Neuronal stem cell (in vitro differentiated cells): Measurements from ENCODE around the gene STMN1.

Experiments
- DNase-seq: peaks from one replicate; pipeline ENCODE4 v3.0.0-alpha.2; 2013; ENCODE audit warnings: low spot score
- H2AFZ ChIP-seq: one replicate; pipeline ENCODE4 v1.6.1; 2013; ENCODE audit warnings: mild to moderate bottlenecking, low read length, inconsistent platforms
- H2AK5ac ChIP-seq: 2 replicates; pipeline ENCODE4 v1.6.1; 2013; ENCODE audit warnings: low read depth, mild to moderate bottlenecking, inconsistent platforms, low read length, moderate library complexity, mixed read lengths
- H2BK120ac ChIP-seq: 2 replicates; pipeline ENCODE4 v1.6.1; 2013; ENCODE audit warnings: low read depth, mild to moderate bottlenecking, inconsistent platforms, low read length, moderate library complexity, mixed read lengths
- H2BK12ac ChIP-seq: one replicate; pipeline ENCODE4 v1.6.1; 2013; ENCODE audit warnings: low read length, inconsistent platforms
- H2BK15ac ChIP-seq: 2 replicates; pipeline ENCODE4 v1.6.1; 2013; ENCODE audit warnings: mild to moderate bottlenecking, low read length, inconsistent platforms, mixed read lengths
- H2BK5ac ChIP-seq: one replicate; pipeline ENCODE4 v1.6.1; 2013; ENCODE audit warnings: inconsistent platforms, mild to moderate bottlenecking, low read length, moderate library complexity
- H3K14ac ChIP-seq: one replicate; pipeline ENCODE4 v1.6.1; 2013; ENCODE audit warnings: low read length, inconsistent platforms
- H3K18ac ChIP-seq: 2 replicates; pipeline ENCODE4 v1.6.1; 2013; ENCODE audit warnings: low read length, inconsistent platforms
- H3K23ac ChIP-seq: 2 replicates; pipeline ENCODE4 v1.6.1; 2013; ENCODE audit warnings: low read depth, mild to moderate bottlenecking, mixed read lengths, low read length, inconsistent platforms; ENCODE audit not compliant: poor library complexity
- H3K27ac ChIP-seq: replicated peaks from 3 replicates; pipeline ENCODE4 v1.5.1; 2013; ENCODE audit warnings: low read length, inconsistent platforms
- H3K27me3 ChIP-seq, 3 experiments: 2 replicates each; pipeline ENCODE4 v1.6.1; 2013; ENCODE audit warnings: low read length in 3 of 3, mild to moderate bottlenecking in 2 of 3, inconsistent platforms in 1 of 3, low read depth in 1 of 3, mixed read lengths in 1 of 3, moderate library complexity in 1 of 3; ENCODE audit not compliant: control insufficient read depth in 3 of 3, insufficient read depth in 3 of 3
- H3K36me3 ChIP-seq, 2 donors: replicated peaks in 1 of 2; 2 replicates each; pipeline ENCODE4 v1.6.1; 2013; ENCODE audit warnings: low read length in 2 of 2; ENCODE audit not compliant: control insufficient read depth in 2 of 2, insufficient read depth in 2 of 2
- H3K4ac ChIP-seq: 2 replicates; pipeline ENCODE4 v1.6.1; 2013; ENCODE audit warnings: inconsistent platforms, mild to moderate bottlenecking, low read length, moderate library complexity
- H3K4me1 ChIP-seq, 2 donors: 1 replicate in 1 of 2; 2 replicates in 1 of 2; pipeline ENCODE4 v1.6.1; 2013; ENCODE audit warnings: low read length in 2 of 2, low read depth in 1 of 2; ENCODE audit not compliant: control insufficient read depth in 2 of 2, insufficient read depth in 1 of 2
- H3K4me2 ChIP-seq: one replicate; pipeline ENCODE4 v1.6.1; 2013; ENCODE audit warnings: mild to moderate bottlenecking, low read length, inconsistent platforms; ENCODE audit not compliant: insufficient read depth, poor library complexity, severe bottlenecking
- H3K4me3 ChIP-seq, 2 donors: 2 replicates each; pipeline ENCODE4 v1.5.1; 2013; ENCODE audit warnings: low read length in 2 of 2, mild to moderate bottlenecking in 2 of 2, inconsistent platforms in 1 of 2, moderate library complexity in 1 of 2
- H3K79me1 ChIP-seq: one replicate; pipeline ENCODE4 v1.6.1; 2013; ENCODE audit warnings: low read depth, mild to moderate bottlenecking, inconsistent platforms, low read length, moderate library complexity
- H3K9ac ChIP-seq: one replicate; pipeline ENCODE4 v1.6.1; 2013; ENCODE audit warnings: mild to moderate bottlenecking, low read depth, low read length, inconsistent platforms; ENCODE audit not compliant: poor library complexity
- H3K9me3 ChIP-seq, 2 donors: replicated peaks in 1 of 2; 2 replicates each; pipeline versions ENCODE3 to v1.6.1; 2013; ENCODE audit warnings: low read length in 2 of 2, mild to moderate bottlenecking in 2 of 2, inconsistent platforms in 1 of 2, low read depth in 1 of 2, mixed read lengths in 1 of 2, moderate library complexity in 1 of 2; ENCODE audit not compliant: control insufficient read depth in 2 of 2, insufficient read depth in 1 of 2
- H4K8ac ChIP-seq: one replicate; pipeline ENCODE4 v1.6.1; 2013; ENCODE audit warnings: low read depth, mild to moderate bottlenecking, inconsistent platforms, low read length, moderate library complexity
- H4K91ac ChIP-seq: one replicate; pipeline ENCODE4 v1.6.1; 2013; ENCODE audit warnings: low read length, low read depth, mild to moderate bottlenecking, inconsistent platforms; ENCODE audit not compliant: poor library complexity
- WGBS, 2 donors: extraction: QIAGEN DNeasy Blood & Tissue Kit; methylation state at CpG; one replicate each; pipeline ENCODE4 v1.1.7; 2013; ENCODE audit warnings: missing lambda C conversion rate in 2 of 2, mixed read lengths in 1 of 2; ENCODE audit not compliant: insufficient read length in 2 of 2, insufficient replicate concordance in 1 of 2; ENCODE audit errors: extremely low coverage in 2 of 2; 5-methylcytosine and 5-hydroxymethylcytosine counted together

The STMN1 gene

DNA sequence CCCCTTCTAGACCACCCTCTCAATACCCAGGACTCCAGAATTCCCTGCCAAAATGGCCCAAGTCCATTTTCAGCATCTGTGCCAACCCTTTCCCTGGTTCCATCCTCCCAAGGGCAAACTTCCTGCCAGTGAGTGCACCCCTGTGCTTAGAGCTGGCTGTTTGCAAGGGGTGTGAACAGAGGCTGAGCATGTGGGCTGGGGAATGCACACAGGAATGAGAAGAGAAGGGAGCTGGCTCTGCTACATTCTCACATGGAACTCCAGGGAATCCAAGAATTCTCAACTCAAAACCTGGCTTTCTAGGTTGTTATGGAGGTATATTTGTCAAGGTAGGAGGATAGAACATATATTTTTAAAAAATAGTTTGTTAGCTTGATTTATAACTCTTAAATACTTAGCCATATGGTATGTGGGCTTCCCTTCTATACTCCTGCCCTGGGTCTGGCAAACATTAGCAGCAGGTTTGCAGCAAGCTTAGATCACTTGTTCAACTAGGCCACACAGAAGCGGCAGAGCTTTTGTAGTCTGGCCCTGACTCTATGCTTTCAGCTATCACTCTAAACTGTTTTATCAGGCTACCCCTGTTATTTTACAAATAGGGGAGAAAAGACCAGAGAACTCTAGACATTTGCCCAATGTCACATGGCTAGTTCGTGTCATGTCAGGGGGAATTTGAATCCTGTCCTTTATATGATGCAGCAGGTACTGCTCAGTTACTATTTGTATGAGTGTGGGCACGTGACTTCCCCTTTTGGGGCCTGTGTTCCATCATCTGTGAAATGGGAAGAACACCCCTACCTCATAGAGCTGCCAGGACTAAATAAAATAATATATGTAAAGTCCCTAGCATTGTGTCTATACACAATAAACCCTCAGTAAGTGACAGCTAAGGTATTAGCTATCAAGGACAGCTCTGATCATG lies 8.1 kb upstream of the STMN1 start:
- no peak overlapping the region for H2BK12ac ChIP-seq
- no peak overlapping the region for H2AFZ ChIP-seq
- no peak overlapping the region for H2BK15ac ChIP-seq
- peak overlapping the region; percentile 84 for H2AK5ac ChIP-seq
- H3K9ac ChIP-seq = no peak overlapping the region
- no peak overlapping the region for H3K27ac ChIP-seq
- no peak overlapping the region for H3K18ac ChIP-seq
- H3K23ac ChIP-seq = peak overlapping the region; percentile 83
- H2BK5ac ChIP-seq = no peak overlapping the region
- no peak overlapping the region for H3K4me2 ChIP-seq
- peaks cover 5 to 13% of the 10 kb centered on the region in 2 donors for H3K4me1 ChIP-seq
- no peak overlapping the region for H4K8ac ChIP-seq
- no peak overlapping the region for H4K91ac ChIP-seq
- H3K36me3 ChIP-seq = no peaks in the 10 kb centered on the region
- no peaks in the 10 kb centered on the region for H3K27me3 ChIP-seq
- WGBS, 2 donors = no CpG with 5 or more reads among the region's 3 CpGs
- no peaks in the 10 kb centered on the region for H3K79me1 ChIP-seq
- no peak overlapping the region for H3K14ac ChIP-seq
- H2BK120ac ChIP-seq = no peak overlapping the region
- H3K4ac ChIP-seq = no peak overlapping the region
- H3K4me3 ChIP-seq = no peak overlapping the region
- no peak for DNase-seq
- H3K9me3 ChIP-seq = no peaks in the 10 kb centered on the region

DNA sequence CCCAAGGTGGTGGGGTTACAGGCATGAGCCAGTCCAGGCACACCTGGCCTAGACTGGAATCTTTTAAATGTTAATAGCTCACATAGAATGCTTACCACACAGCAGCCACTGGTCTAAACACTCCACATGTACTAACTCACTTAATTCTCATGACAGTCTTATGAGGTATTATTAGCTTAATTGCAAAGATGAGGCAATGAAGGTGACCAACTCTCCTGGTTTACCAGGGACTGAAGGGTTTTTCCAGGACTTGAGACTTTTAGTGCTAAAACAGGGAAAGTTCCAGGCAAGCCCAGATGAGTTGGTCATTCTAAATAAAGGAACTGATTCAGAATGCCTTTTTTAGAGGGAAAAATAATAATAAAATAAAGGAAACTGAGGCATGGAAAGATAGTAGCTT lies 7.0 kb upstream of the STMN1 start:
- no peak overlapping the region for H3K23ac ChIP-seq
- H3K79me1 ChIP-seq = no peaks in the 10 kb centered on the region
- H2AFZ ChIP-seq = no peak overlapping the region
- H2BK120ac ChIP-seq = no peak overlapping the region
- no peak overlapping the region for H3K4me3 ChIP-seq
- H3K18ac ChIP-seq = no peak overlapping the region
- no peak overlapping the region for H3K27ac ChIP-seq
- H2BK5ac ChIP-seq = no peak overlapping the region
- no peaks in the 10 kb centered on the region for H3K27me3 ChIP-seq
- H4K8ac ChIP-seq = no peak overlapping the region
- H3K4me1 ChIP-seq = peaks cover 6 to 13% of the 10 kb centered on the region in 2 donors
- no peaks in the 10 kb centered on the region for H3K36me3 ChIP-seq
- H4K91ac ChIP-seq = no peak overlapping the region
- no peak overlapping the region for H2BK12ac ChIP-seq
- H3K9me3 ChIP-seq = no peaks in the 10 kb centered on the region
- no peak overlapping the region for H2BK15ac ChIP-seq
- H3K4me2 ChIP-seq = no peak overlapping the region
- H2AK5ac ChIP-seq = no peak overlapping the region
- DNase-seq = no peak
- H3K9ac ChIP-seq = no peak overlapping the region
- no peak overlapping the region for H3K4ac ChIP-seq
- H3K14ac ChIP-seq = no peak overlapping the region

DNA sequence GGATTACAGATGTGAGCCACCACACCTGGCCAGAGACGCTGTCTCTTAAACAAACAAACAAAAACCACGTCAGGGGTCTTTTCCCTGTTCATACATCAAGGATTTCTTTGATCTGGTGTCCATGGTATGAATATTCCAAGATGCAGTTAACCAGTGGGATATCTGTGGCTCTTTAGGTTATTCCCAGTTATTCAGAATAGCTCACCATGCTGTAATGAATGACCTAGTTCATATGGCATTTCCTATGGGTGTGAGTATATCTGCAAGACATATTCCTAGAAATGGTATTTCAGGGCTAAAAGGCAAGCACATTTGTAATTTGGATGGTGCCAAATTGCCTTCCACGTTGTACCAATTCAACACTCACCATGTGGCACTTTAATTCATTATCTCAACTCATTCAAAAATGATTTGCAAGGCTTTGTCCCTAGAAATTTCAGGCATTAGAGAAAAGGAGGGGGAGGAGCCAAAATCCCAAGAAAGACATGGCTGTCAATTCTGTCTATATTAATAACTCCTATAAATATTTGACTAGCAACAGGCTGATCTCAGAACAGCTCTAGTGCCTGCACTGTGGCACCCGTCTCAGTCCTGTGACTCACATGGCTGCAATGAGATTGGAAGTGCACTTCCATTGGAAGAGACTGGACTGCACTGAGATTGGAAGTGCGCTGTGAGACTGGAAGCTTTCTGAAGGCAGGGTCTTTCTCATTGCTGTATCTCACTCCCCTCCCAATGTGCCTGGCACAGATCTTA lies 6.0 kb upstream of the STMN1 start:
- H3K18ac ChIP-seq = no peak overlapping the region
- DNase-seq = no peak
- no CpG with 5 or more reads among the region's 5 CpGs for WGBS, 2 donors
- no peak overlapping the region for H4K91ac ChIP-seq
- no peak overlapping the region for H4K8ac ChIP-seq
- H2BK5ac ChIP-seq = no peak overlapping the region
- H3K4ac ChIP-seq = no peak overlapping the region
- H3K14ac ChIP-seq = no peak overlapping the region
- no peak overlapping the region for H2BK15ac ChIP-seq
- H2BK120ac ChIP-seq = no peak overlapping the region
- no peak overlapping the region for H3K9ac ChIP-seq
- H3K4me3 ChIP-seq = no peak overlapping the region
- H2AFZ ChIP-seq = no peak overlapping the region
- no peaks in the 10 kb centered on the region for H3K27me3 ChIP-seq
- H2BK12ac ChIP-seq = no peak overlapping the region
- no peaks in the 10 kb centered on the region for H3K9me3 ChIP-seq
- H3K36me3 ChIP-seq = no peaks in the 10 kb centered on the region
- no peak overlapping the region for H3K4me2 ChIP-seq
- no peaks in the 10 kb centered on the region for H3K79me1 ChIP-seq
- no peak overlapping the region for H2AK5ac ChIP-seq
- no peak overlapping the region for H3K23ac ChIP-seq
- no peak overlapping the region for H3K27ac ChIP-seq
- H3K4me1 ChIP-seq = peaks cover 9 to 14% of the 10 kb centered on the region in 2 donors

DNA sequence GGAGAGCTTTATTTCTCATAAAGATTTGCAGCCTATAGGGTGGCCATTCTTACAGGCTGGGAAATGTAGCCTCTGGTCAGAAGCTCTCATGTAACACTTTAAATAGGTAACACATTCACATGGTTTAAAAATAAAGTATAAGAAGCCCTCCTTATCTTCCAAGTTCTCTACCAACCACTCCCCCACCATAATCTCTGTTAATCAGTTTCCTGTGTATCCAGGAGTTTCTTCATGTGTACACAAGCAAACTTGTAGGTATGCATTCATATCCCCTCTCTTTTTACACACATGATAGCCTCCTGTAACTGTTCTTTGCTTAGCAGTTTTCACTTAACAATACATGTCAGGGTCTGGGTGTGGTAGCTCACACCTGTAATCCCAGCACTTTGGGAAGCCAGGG lies 4.9 kb upstream of the STMN1 start:
- H3K27ac ChIP-seq = no peak overlapping the region
- no peak overlapping the region for H2BK12ac ChIP-seq
- DNase-seq = no peak
- no peak overlapping the region for H4K91ac ChIP-seq
- H2BK15ac ChIP-seq = no peak overlapping the region
- no peak overlapping the region for H2BK5ac ChIP-seq
- H3K4ac ChIP-seq = no peak overlapping the region
- no peak overlapping the region for H3K4me3 ChIP-seq
- H3K79me1 ChIP-seq = no peaks in the 10 kb centered on the region
- H2AK5ac ChIP-seq = no peak overlapping the region
- H3K4me2 ChIP-seq = no peak overlapping the region
- H3K27me3 ChIP-seq = no peaks in the 10 kb centered on the region
- no peak overlapping the region for H2BK120ac ChIP-seq
- no peak overlapping the region for H3K23ac ChIP-seq
- peaks cover 12 to 22% of the 10 kb centered on the region in 2 donors for H3K4me1 ChIP-seq
- H3K14ac ChIP-seq = no peak overlapping the region
- no peaks in the 10 kb centered on the region for H3K36me3 ChIP-seq
- no peak overlapping the region for H3K18ac ChIP-seq
- no peaks in the 10 kb centered on the region for H3K9me3 ChIP-seq
- no peak overlapping the region for H3K9ac ChIP-seq
- H4K8ac ChIP-seq = no peak overlapping the region
- no peak overlapping the region for H2AFZ ChIP-seq
